GM21381 (cell line): ENCODE measurements around the gene ATF2.

Experiments used
- ATAC-seq: cut with Tn5 transposase; IDR thresholded peaks from one replicate; pipeline ENCODE4 v1.9.1; 2021; ENCODE audit warnings: mild to moderate bottlenecking, moderate library complexity; ENCODE audit not compliant: unreplicated experiment

ATF2 gene

GRCh38 chr2:175034716-175035115 lies 133.3 kb downstream of the ATF2 start:
- no peak for ATAC-seq

GRCh38 chr2:175030380-175031271 lies 137.4 kb downstream of the ATF2 start:
- ATAC-seq = no peak

GRCh38 chr2:175027755-175028154 lies 140.2 kb downstream of the ATF2 start:
- no peak for ATAC-seq

- no peak for ATAC-seq
Observed at GRCh38 chr2:175026385-175026784, 141.6 kb downstream of the ATF2 start.

GRCh38 chr2:175025946-175026345 lies 142.1 kb downstream of the ATF2 start:
- ATAC-seq = no peak

- no peak for ATAC-seq
Observed at GRCh38 chr2:175025233-175025632, 142.8 kb downstream of the ATF2 start.

- no peak for ATAC-seq
Observed at GRCh38 chr2:175022923-175023322, 145.1 kb downstream of the ATF2 start.
